GM18907 (cell line): ENCODE results near the gene DTHD1.

Experiments used
- ATAC-seq: cut with Tn5 transposase; IDR thresholded peaks from one replicate; pipeline ENCODE4 v1.9.1; 2021; ENCODE audit warnings: mild to moderate bottlenecking, moderate library complexity; ENCODE audit not compliant: unreplicated experiment

Gene DTHD1

GRCh38 chr4:36269101-36269500 is 12.3 kb upstream of the DTHD1 start:
- no peak for ATAC-seq

GRCh38 chr4:36269533-36270173 is 11.8 kb upstream of the DTHD1 start:
- no peak for ATAC-seq

- no peak for ATAC-seq
These were observed 8.1 kb upstream of the DTHD1 start for GRCh38 chr4:36273276-36273675.

DNA sequence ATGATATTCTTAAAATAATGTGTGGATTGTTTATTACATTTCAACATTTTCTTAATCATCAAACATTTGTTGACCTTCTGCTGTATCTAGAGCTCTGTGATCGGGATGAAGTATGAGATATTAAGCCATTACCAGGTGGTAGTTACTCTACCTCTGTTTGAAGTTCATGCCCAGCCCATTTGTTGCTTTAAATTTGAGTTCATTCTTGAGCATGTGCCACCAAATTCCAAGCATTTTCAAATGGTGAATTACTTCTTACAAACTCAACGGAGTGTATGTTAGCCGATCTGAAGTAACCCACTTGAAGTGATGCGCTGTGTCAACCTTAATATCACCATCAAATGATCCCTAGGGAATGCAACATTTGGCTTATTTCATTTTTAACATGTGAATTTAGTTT is 7.3 kb upstream of the DTHD1 start:
- no peak for ATAC-seq

DNA sequence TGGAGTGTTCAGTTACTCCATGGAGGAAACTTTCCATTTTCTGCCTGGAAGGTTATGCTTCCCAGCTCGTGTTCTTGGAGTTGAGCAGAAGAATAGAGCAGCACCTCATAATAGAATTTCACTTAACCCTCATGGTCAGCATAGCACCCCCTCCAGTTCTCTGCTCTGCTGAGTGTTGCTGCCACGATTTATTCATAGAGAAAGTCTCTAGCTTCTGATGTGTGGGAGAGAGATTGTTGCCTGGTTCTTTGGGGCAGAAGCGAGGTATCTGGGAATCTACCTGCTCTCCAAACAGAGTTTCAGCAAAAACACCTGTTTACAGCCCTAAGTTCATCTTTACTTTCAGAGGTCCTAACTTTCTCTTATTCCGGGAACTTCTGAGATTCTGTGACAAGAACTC is 3.9 kb upstream of the DTHD1 start:
- no peak for ATAC-seq

DNA sequence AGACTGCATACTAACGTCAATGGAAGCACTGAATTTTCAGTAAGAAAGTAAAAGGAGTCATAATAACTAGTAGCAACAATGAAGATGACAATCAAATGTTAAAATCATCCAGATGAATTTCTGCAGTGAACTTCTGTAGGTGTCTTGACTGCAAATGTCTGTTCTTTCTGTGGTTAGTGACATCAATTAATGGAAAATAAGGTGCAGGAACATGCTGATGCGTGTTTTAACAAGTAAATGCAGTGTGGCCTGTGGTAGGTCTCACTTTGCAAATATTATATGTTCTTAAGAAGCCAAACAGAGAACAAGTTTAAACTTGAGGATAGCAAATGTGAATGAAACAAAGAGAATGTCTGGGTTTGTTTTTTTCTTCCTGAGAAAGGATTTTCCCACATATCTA is 2.6 kb upstream of the DTHD1 start:
- ATAC-seq: no peak

- no peak for ATAC-seq
These were observed 861 bp upstream of the DTHD1 start for GRCh38 chr4:36280555-36280954.

DNA sequence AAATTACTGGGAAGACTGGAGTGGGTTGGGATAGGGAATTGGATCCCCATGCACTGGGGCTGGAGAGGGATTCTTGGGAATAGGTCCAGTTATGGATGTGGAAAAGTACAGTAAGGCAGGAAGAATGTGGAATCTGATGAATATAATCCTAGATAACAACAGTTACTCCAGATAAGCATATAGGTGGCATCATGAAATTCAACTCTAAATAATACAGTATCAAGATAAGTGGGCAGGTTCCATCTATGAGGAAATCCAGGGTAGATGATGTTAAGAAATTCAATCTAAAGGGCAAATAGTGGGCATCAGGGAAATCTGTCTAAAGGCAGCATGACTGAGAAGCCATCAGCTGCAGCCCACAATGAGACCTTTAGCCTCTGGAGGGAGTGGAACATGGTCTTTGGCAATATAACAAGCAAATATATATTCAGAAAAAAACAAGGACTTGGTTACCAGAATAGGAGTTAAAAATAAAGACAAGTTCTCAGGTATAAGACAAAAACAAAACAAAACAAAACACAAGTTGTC is 1.2 kb downstream of the DTHD1 start:
- no peak for ATAC-seq

DNA sequence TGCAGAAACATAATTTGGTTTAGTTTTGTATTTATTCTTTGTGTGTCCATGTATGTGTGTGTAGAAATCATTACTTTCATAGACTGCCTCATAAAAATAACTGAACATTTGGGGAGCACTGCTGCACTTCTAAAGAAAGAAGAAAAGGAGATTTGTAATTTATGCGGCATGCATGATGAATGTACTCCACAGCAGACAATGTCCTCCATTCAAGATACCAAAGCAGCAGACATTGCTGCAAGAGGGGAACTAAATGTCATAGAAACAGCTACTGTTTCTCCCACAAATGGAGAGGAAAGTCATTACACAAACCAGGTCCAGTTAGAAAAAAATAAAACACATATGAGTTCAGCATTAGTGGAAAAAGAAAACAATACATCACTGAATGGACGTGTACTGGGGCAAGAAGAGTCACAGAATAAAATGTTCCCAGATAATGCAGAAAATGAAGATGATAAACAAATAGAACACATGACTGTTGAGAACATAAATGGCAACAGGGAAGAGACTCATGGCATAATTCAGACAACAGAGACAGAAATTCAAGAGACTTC is 2.6 kb downstream of the DTHD1 start:
- ATAC-seq: no peak

DNA sequence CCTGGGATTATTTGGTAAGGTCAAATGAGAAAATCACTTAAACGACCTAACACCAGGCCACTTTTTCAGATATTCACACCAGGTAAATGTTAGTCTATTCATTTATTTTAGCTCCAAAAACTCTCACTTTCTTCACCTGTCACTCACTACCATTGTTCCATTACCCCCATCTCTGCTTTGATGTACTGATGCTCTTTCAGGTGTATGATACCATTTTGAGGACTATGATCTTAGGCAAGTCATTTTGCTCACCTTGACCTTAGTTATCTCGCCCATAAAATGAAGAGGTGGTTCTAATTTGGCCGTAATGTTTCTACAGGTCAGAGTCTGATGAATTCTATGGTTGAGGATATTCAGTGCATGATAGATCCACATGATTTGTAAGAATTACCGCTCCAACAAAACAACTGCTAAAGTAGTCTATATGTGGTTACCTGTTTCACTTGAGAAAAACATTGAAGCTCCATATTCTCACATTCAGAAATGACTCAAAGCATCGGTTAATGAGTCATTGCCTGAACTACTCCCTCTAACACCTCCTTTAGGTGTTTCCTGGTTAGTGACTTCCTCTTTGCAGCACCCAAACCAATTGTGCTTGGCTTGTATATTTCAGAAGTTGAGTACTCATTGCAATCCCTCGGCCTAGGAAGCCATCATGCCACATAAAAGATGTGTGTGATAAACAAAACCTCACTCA is 4.5 kb downstream of the DTHD1 start:
- ATAC-seq: peak; percentile 99

GRCh38 chr4:36286481-36286871 is 5.1 kb downstream of the DTHD1 start:
- no peak for ATAC-seq

DNA sequence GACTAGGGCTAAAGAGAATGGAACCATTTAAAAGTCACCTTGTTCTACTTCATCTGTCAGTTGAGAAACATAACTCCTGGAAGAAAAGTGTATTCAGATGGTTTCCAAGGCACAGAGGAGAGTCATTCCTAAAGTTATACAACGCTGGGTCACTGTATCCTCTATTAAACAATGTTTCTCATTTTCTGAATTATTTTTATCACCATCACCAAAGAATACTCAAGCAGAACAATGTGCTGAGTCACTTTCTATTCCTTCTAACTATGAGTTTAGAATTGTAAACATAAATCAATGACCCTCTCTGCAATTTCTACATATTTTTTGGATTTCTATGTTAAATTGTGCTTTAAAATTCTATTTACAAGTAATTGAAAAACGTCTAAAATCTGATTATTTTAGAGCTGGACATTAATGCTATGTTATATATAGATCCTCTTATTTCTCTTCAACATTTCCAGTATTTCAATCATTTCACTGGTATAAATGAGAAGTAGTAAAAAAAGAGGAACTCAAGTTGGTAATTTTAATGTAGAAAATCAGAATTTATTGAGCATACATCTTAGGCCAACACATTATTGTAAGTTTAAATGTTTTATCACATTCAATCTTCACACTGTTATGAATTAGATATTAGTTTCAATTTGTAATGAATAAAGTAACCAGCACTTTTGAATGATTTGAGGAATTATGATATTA is 7.5 kb downstream of the DTHD1 start:
- ATAC-seq: no peak

DNA sequence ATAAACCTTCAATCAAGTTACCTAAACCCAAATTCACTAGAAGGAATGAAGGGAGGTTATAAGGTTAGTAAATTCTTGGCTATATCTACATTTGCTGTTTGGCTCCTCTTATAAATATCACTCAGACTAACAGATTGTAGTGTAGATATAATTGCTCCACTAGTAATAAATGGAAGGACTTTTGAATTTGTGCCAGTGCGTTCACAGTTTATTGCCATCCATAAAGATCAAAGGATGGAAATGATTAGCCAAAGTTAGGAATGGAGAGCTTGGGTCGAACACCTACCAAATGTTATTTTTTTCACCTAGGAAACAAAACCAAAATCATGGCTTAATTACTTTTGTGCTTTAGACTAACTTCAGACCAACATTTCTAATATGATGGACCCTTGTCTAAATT is 9.2 kb downstream of the DTHD1 start:
- ATAC-seq: no peak

DNA sequence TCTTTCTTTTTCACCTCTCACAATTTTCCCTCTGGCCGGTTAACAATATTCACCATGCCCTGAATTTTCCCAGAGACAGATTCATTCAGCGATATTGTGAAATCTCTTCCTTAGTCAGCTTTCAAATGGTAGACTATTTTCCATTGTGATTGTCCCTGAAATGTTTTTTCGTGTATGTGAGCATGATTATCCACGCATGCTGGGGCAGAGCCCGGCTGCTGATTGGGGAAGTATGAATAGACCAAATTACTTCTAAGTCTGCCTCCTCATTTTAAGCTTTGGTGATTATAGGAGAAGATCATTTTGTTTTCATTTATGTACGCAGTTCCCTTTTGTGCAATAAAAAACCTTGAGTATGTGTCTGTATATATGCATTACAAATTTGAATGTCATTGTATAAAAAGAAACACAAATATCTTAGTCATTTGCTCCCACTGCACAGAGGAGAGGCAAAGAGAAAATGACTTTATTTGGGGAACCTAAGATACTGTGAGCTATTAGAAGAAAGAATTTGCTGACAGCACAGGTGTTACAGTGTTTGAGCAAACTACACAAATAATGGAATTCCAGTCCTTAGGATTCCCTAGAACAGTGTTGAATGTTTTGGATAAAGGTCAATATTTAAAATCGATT is 11.3 kb downstream of the DTHD1 start:
- no peak for ATAC-seq

- no peak for ATAC-seq
These were observed 19.7 kb downstream of the DTHD1 start for GRCh38 chr4:36301127-36301526.

DNA sequence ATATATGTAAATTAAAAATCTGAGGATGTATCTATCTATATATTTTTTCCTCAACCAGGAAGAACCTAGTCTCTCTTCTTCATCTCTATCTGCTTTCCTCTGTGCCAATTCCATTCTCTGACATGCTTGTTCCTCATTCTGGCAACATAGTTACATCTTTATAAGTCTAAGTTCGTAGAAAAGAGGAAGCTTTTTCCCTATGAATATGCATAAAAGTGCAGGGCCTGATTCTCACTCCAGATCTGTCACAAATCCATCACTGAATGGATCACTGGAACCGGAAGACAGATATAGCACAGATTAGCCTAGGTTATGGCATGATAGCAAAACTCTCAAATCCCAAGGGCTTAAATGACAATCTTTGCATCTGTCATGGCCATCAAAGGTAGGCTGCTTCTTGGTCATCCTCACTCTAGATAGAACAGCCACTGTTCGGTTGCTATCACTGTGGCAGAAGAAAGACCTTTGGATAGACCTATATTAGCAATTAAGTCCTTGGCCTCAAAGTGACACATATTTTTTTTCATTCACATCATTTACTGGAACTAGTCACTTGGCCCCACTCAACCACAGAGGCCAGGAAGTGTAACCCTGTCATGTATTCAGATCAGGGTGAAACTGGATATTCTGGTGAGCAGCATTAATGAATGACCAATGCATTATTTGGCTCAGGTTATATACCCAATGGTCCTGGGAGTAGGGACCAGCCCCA is 22.2 kb downstream of the DTHD1 start:
- peak; percentile 96 for ATAC-seq

DNA sequence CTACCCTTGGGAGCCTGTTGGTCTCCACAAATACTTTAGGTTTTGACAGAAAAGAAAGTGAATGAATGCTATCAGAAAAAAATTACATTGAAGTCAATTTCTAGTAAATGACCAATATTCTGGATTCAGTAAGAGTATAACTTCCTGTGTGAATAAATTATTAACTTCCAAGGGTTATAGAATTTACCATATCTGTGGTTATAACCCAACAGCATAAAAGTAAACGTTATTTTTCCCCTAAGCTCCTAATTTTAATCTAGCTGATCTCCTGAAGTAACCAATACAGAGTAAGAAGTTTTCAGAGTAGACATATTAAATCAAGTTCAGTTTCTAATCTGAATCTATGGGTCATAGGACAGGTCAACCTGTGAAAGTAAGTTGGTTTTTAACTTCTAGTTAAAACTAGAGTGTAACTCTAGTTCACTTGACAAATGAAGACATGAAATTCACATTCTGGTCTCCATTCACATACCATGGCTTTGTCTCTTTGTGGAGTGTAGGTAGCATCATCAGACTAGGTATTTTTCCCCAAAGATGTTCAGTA is 22.8 kb downstream of the DTHD1 start:
- peak; percentile 70 for ATAC-seq

DNA sequence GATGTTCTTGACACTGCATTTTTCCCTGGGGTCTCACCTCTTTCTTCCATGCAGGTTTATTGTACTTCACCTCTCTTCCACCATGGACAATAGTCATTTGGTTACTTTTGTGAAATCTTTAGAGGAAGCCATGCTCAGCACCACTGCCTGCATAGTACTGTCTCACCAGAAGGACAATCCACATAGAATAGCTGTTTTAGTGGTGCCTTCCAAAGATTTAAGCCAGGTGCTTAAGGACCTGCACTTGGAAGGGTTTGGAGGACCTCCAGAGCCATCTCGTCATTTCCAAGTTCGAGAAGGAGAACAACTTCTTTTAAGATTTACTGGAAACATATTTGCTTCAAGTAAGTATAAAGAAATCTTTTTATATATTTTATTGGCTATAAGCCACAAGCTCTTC is 26.7 kb downstream of the DTHD1 start:
- no peak for ATAC-seq

GRCh38 chr4:36310216-36310615 is 28.8 kb downstream of the DTHD1 start:
- no peak for ATAC-seq

GRCh38 chr4:36310793-36311192 is 29.4 kb downstream of the DTHD1 start:
- ATAC-seq: peak; percentile 84
